CD4-positive, alpha-beta T cell treated with Interleukin-4 for 1 hour (primary cell): ENCODE data around the gene LYZL4.

Experiments used
- DNase-seq, 2 donors: peaks; one replicate each; pipeline ENCODE4 v3.0.0-alpha.2; 2020 to 2022

LYZL4 gene

GRCh38 chr3:42369832-42370231, 40.6 kb downstream of the LYZL4 start:
- no peak for DNase-seq

DNA sequence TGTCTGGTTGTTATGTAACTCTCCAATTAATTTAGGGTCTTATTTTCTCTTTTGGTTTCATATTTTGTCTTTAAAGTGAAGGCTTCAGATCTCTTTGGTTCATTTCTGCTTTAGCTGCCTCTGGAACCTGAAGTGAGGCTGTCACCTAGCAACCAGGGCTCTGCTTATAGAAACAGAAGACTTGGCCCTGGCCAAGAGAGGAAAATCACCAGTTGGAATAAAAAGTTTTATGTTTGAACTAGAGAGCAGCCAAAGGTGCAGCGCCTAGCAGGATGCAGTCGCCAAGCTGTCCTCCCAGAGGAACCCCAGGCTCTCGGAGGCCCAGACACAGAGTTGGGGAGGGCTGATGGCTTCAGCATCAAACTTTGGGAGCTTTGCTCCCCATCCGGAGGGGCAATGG, 41.1 kb downstream of the LYZL4 start:
- peak; percentile 9 to 14 for DNase-seq

DNA sequence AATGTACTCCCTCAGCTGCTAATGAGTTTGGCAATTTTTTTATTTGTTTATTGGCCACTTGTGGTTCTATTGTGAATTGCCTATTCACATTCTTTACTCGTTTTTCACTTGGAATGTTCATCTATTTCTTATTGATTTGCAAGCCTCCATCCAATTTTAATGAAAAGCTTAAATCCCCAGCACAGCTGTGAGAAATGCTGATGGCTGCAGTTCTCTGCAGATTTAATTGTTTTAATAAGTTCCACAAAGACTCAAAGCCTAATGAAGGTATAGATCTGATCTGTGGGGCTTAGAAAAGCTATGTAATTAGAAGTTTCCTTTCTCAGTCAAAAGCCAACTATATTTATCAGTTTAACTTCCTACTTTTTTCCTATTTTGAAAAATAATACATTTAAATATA, 41.5 kb downstream of the LYZL4 start:
- DNase-seq: no peak

DNA sequence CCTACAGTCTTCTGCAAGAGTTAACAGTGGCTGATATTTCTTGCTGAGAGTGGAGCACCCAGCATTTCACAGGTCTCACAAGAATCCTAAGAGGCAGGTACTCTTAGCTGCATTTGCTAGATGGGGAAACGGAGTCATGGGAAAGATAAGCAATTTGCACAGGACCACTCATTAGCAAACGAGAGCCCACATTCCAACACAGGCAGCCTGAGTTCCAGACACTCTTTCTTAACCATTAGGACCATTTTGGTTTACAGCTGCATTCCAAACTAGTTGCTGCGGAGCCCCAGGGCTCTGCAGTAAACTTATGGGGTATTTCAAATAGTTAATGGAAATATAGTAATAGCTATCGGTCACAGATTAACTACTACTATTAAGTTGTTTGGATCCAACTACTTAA, 42.5 kb downstream of the LYZL4 start:
- DNase-seq: no peak

- DNase-seq: no peak
Observed at GRCh38 chr3:42366550-42366949, 43.9 kb downstream of the LYZL4 start.

GRCh38 chr3:42357335-42357734, 53.1 kb downstream of the LYZL4 start:
- no peak for DNase-seq

- no peak for DNase-seq
Observed at GRCh38 chr3:42355612-42356011, 54.8 kb downstream of the LYZL4 start.

DNA sequence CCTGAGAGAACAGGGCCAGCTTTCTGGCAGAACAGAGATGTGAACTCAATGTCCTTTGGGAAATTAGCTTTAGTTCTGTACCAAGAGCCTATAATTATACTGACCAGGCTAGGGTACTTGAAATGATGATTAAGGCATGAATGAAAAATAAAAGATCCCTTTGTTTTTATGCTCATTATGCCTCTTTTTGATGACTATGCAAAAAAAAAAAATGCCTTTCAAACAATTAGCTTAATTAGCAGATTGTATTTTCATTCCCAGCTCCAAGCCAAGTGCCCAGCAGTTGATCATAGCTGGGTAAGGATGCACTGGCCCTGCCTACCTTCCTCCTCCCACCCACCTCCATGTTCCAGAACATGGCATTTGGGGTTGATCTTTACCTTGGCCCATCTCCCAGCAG, 56.8 kb downstream of the LYZL4 start:
- no peak for DNase-seq

- no peak for DNase-seq
Observed at GRCh38 chr3:42351207-42351606, 59.2 kb downstream of the LYZL4 start.

GRCh38 chr3:42349765-42350594, 60.4 kb downstream of the LYZL4 start:
- no peak for DNase-seq

DNA sequence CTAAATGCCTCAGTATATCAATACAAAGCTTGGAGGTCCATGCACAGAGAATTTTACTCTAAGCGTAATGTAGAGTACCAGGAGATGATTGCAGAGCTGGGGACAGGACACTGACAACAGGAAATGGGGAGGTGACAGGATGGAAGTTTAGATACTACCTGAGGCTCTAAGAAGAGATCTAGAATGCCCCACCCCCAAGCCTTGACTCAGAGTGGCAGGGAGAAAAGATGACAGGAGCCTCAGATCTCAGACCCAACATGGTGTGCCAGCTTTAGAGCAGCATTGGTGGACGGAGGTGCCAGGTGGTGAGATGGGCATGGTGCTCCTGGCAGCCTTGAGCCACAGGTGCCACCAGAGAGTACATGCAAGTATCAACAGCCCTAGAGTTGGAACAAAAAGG, 62.5 kb downstream of the LYZL4 start:
- DNase-seq: no peak
